Activated effector memory CD4-positive, alpha-beta T cell treated with anti-CD3 and anti-CD28 coated beads, Interleukin-2, amount 50 U/mL, for 16 hours (primary cell): ENCODE measurements around the gene SRGAP1.
"Not testable (repeated sequence)": the region's sequence is repeated elsewhere in the genome, so short reads cannot be mapped to it uniquely, and the experiment has no call there.

ENCODE experiments used
- DNase-seq: peaks from one replicate; pipeline ENCODE4 v3.0.0-alpha.2; 2020

SRGAP1 gene

DNA sequence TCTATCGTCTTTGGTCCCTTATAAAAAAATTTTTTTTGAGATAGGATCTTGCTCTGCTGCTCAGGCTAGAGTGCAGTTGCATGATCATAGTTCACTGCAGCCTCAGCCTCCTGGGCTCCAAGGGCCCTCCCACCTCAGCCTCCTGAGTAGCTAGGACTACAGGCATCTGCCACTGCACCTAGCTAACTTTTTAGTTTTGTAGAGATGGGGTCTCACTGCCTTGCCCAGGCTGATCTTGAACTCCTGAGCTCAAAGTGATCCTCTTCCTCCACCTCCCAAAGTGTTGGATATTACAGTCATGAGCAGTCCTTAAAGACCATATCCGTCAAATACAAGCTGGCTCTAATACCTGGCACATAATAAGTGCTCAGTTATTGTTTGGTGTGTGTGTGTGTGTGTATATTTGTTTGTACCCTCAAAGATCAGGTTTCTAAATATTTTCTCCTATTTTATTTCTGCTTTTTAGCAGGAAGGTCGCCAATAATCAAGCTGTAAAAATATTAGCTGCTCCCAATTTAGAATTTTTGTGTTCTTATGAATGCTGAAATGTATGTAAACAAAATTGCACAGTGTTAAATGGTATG is 30.5 kb downstream of the SRGAP1 start:
- no peak for DNase-seq

DNA sequence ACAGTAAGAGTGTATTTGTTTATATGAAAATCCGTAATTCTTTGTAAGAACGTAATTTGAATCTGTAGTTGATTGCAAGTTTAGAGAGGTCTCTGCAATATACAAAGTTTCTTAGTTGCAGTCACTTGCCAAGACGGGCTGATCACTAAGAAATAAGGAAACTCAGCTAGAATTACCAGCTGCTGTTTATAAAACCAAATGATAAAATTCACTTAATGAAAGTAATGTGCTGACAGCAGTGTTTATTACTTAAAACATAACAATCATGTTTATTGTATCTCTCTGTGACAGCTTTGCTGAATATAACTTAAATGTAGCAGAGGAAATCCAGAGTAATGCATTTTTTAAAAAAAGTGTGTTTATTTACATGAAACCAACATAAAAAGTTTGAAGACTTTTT is 31.2 kb downstream of the SRGAP1 start:
- DNase-seq, result no peak

DNA sequence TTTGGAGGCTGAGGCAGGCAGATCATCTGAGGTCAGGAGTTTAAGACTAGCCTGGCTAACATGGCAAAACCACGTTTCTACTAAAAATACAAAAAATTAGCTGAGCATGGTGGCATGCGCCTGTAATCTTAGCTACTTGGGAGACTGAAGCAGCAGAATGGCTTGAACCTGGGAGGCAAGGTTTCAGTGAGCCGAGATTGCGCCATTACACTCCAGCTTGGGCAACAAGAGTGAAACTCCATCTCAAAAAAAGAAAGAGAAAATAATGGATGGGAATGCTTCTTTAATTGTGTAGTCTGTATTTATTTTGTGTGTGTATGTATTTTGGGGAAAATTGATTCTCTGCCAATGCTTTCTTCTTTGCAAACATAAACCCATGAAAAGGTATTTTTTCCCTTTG is 32.5 kb downstream of the SRGAP1 start:
- no peak for DNase-seq

DNA sequence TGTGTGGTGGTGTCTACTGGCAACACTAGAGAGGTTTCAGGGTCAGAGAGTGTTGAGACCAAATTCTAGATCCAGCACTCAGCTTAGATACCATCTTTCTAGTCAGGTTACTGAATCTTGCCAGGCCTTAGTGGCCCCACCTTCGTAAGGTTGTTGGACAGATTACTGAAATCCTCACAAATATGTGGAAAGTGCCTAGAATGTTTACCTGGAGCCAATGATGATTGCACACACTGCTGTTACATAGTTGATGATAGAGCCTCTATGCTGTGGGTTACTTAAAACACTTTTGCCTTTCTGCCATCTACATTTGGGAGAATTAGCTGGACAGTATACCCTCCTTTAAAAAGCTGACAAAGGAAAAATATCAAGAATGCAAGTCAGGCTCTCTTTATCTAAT is 33.2 kb downstream of the SRGAP1 start:
- DNase-seq, result no peak

DNA sequence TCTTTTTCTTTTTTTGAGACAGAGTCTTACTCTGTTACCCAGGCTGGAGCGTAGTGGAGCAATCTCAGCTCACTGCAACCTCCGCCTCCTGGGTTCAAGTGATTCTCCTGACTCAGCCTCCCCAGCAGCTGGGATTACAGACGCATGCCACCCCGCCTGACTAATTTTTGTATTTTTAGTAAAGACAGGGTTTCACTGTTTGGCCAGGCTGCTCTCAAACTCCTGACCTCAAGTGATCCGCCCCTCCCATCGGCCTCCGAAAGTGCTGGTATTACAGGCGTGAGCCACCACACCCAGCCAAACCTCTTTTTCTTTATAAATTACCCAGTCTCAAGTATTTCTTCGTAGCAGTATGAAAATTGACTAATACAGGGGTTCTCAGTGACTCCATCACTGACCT is 35.7 kb downstream of the SRGAP1 start:
- DNase-seq, result not testable (repeated sequence)

DNA sequence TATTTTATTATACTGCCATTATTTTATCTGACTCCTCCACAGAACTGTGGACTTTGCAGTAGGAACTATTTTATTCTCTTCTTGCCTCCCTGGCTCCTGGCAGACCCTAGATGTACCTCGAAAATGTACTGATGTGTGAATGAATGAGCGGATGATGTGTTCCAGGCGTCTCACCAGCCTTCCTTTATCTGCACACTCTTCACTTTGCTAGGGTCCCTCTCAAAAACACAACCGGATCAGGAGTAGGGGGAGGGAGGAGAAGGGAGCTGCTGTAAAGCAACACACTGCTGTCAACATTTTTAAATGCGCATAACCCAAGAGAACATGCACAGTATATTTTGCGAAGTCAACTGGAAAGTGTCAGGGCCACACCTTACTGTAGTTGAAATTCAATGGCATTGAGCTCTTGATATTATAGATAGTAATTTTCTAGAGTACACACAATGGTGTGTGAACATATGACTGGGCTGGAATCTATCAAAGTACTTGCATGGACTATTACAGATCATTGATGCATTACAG is 36.3 kb downstream of the SRGAP1 start:
- DNase-seq, result no peak

DNA sequence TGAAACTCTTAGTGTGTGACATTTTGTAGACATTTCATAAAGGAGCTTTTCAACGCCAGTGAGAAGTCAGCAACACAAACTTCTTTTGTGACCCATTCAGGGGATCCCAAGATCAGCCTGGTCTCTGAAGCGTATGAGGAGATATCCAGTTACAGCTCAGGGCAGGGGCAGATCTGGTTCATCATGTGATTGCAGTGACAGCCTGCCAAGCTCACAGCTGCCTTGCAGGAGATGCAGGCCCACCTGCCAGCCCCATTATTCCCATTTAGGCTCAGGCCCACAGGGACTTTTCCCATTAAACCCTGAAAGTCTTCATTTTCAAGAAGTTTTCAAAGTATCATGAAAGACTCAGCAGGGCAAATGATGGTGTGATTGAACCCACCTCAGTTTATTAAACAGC is 38.3 kb downstream of the SRGAP1 start:
- DNase-seq, result no peak

DNA sequence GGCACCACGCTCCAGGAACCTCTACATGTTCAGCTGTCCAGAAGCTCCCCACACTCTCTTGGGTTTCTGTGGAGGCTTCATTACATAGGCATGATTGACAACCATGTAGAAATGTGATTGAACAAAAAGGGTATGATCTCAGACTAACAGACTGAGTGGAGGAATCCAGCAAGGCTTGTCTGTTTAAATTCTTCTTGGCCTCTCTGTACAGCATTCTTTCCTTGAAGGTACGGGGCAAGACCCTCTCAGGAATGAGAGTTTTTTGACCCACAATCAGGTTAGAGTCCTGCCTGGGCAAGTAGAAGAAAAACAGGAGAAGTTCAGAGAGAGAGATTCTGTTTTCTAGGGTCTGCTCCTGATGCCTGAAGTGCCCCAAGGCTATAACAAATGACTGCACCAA is 40.9 kb downstream of the SRGAP1 start:
- DNase-seq, result no peak

DNA sequence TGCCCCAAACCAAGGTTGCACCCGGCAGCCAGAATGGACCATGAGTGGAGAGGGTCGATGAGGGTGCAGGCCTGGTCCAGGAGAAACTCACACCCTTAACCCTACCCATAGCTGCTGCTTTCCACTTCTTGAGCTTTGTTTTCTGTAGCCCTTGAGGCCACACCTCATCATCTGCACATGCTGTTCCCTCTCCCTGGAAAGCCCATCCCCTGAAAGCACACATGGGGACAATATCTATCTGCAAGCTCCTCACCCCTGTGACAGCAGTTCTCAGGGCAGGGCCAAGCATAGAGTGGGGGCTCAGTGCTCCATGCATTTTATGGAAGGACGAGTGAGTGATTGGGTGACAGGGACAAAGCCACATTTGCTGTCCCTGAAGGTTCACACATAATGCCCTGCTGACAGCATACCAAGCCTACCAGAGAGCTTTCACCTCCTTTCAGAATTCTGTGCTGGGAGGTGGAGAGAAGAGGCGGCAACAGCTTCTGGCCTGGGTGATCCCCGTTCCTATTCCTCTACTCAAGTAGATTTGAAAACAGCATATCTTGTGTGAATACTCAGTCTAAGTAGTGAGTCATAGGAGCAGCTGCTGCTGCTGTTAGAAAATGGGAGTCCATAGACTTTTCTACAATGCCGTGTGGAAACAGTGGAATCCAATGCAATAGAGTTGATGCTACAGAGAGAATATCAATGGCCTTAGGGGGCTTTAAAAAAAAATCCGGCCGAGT is 44.6 kb downstream of the SRGAP1 start:
- DNase-seq, result no peak

DNA sequence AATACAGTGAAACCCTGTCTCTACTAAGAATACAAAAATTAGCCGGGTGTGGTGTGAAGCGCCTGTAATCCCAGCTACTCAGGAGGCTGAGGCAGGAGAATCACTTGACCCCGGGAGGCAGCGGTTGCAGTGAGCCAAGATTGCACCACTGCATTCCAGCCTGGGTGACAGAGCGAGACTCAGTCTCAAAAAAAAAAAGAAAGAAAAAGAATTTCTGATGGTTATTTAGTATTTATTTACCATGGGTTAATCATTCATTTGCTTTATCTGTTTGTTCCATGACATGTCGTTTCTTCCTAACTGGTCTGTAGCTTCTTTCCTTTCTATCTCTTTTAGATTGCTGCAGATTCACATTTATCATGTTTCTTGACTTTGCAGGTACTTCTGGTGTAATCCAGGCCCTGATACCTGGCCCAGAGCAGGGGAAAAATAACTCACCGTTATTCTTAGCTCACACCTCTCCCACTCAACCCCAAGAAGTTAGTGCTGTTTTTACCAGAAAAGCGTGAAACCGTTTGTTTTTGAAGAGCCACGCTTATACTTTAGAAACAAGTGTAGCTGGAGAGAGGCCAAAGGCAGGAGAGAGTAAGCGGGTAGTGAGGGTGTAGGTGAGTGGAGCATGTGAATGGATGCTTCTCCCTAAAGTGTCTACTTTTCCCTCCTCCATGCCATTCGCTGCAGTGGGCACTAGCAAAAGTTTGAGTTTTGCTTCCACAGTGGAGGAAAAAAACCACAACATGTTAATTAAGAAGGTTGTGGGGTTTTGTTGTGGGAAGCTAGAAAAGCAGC is 45.4 kb downstream of the SRGAP1 start:
- no peak for DNase-seq

DNA sequence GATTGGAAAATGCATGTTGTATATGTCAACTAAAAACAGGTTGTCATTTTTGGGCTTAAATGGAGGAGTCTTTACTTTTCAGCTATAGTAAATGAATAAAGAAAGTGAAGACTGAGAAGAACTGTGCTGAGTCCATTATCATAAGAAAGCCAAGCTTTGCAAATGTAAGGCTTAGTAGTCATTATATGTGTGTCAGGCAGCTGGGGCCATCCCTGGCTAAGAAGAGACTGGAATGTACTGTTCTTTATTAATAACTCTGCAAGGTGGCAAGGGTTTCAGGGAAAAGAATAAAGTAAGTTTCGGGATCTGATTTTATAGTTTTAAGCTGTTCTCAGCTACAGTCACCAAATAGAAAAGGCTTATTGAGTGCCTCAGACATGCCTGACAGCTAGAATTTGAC is 48.7 kb downstream of the SRGAP1 start:
- DNase-seq, result no peak

DNA sequence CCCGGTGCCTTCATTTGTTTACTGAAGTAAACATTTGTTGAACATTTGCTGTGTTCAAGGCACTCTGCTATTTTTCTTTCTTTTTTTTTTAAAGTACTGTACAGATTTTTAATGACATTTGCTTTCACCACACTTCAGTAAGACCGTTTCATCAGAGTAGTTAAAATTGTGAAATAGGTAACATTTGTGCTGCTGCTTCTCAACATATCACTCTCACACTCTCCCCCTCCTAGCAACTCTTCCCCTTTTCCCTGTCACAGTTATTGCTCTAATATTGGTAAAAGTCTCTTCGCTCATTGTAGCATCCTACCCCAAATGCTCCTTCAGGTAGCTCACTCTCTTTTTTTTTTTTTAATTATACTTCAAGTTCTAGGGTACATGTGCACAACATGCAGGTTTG is 49.6 kb downstream of the SRGAP1 start:
- DNase-seq, result no peak

DNA sequence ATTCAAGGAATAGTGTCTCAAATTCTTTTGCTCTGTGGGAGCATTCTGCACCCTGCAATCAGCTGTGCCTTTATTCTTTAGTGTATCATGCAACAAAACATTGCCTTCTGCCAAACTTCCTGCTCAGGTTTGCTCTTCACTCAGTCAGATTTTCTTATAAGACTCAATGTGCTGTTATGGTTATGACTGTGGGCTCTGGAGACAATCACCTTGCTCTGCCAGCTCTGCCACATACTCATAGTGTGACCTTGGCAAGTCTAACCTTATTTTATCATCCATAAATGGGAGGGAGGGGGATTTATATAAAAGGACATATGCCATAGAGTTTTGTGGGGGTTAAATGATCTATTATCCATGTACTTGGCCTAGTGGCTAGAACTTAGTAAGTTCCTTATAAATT is 51.3 kb downstream of the SRGAP1 start:
- DNase-seq, result no peak

DNA sequence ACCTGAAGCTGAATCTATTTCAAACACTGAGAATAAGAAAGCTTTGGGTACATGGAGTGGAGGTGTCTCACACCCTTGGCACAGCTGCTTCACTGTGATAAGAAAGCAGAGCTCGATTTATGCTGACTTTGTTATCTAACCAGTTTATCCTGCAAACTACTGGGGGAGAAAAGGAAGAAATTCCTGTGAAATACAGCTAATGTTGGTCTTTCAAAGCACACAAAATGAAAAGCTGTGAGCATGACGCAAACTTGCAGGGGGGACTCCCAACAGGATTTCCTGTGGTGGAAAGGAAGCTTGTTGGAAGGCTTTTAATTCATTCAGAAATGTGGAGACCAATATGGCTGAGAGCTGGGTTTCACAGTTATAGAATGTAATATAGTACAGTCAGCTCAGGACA is 53.4 kb downstream of the SRGAP1 start:
- DNase-seq, result no peak

DNA sequence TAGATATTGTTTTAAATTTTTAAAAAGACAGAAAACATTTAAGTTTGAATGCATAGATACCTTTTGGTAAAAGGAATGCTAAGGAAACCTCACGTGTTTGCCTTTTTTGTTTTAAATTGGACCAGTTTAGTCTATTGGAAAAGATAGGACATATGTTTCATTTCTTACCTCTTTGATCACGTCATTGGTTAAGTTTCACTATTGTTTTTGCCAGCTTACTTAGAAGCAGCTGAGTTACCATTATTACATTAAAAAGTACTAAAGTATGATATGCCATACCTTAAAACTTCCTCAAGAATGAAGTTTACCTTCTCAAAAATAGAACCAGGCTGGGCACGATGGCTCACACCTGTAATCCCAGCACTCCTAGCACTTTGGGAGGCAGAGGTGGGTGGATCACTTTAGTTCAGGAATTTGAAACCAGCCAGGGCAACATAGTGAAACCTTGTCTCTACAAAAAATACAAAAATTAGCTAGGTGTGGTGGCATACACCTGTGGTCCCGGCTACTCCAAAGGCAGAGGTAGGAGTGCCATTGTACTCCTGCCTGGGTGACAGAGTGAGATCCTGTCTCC is 54.4 kb downstream of the SRGAP1 start:
- DNase-seq, result no peak

DNA sequence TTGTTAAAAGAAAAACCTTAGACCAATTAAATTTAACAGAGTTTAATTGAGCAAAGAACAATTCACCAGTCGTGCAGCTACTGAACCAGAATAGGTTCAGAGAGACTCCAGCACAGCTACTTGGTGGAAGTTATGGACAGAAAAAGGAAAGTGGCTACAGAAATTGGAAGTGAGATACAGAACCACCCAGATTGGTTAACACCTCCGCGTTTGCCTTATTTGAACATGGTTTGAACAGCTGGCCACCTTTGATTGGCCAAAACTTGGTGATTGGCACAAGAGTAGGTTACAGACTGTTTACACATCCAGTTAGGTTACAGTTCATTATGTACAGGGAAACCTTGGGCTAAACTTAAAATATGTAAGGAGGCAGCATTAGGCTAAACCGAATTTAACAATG is 54.9 kb downstream of the SRGAP1 start:
- DNase-seq, result no peak

DNA sequence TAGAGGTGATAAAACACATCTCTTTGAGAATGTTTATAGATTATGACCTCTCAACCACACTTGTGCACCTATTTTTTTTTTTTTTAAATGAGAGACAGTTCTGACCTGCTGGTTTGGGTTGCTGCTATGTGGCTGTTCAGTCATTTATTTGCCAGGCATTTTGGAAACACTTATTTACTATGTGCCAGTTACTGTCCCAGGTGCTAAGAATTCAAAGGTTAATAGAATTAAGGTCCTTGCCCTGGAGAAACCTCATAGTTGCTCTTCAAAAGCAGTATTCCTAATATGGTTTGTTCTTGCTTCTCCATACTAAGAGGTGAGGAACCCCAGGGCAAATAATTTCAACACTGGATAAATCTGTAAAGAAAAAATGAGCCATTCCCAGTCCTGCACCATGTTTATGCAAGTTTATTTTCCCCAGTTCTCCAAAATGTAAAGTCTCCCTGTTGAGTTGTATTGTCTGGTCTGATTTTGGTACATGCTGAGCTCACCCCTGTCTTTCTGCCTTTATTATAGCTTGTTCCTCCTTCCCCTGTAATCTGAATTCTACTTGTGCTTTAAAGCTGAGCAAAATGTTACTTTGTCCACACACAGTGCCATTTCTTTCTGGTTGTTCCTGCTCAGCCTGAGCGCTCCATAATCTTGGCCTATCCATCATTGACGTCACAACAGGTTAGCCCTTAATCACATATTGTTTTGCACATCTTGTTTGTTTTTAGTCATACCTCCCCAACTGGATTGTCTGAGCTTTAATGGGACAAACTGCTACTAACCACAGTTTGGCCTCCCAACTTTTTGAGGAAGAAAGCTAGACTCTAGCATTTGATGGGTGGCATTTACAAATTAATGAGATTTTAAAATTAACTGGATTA is 56.7 kb downstream of the SRGAP1 start:
- DNase-seq, result no peak

DNA sequence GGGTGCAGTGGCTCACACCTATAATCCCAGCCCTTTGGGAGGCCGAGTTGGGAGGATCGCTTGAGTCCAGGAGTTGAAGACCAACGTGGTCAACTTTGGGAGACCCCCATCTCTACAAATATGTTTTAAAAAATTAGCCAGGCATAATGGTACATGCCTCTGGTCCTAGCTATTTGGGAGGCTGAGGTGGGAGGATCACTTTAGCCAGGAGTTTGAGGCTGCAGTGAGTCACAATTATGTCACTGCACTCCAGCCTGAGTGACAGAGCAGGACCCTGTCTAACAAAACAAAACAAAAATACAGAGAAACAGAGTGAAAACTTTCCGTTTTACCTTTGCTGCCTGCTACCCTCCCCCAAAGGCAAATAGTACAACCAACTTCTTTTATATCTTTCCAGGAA is 60.2 kb downstream of the SRGAP1 start:
- DNase-seq, result no peak

DNA sequence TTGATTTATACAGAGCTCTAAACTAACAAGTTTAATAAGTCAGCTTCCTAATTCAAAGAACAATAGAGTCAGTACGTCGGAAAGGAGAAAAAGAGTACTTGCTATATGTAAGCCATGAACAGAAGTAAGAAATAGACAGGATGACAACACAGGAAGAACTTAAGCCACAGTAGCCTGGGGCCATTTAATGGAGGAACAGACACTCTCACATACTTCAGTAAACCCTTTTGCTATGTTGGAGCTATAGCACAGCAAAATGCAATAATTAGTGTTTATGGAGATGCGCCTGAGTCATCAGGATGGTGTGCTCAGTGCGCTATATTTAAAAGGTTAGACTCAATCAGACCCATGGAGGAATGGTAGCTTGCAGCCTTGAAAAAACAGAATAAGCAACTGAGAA is 61.0 kb downstream of the SRGAP1 start:
- no peak for DNase-seq

DNA sequence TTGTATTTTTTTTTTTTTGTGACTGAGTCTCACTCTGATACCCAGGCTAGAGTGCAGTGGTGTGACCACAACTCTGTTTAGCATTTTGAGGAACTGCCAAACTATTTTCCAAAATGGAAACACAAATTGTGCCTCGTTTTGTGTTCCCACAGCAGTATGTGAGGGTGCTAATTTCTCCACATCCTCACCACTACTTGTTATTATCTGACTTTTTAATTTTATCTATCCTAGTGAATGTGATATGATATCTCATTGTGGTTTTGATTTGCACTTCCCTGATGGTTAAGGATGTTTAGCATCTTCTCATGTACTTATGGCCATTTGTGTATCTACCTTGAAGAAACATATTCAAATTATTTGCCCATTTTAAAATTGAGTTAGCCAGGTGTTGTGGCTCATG is 62.4 kb downstream of the SRGAP1 start:
- no peak for DNase-seq

DNA sequence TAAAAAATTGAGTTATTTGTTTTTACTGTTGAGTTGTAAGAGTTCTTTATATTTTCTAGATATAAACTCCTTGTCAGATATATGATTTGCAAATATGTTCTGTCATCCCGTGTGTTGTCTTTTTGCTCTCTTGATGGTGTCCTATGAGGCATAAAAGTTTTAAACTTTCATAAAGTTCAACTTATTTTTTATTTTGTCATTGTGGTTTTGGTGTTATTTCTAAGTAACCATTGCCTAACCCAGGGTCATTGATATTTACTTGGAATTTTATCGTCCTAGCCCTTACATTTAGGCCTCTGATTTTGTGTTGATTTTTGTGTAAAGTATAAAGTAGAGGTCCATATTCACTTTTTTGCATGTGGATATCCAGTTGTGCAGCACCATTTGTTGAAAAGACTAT is 63.1 kb downstream of the SRGAP1 start:
- no peak for DNase-seq

DNA sequence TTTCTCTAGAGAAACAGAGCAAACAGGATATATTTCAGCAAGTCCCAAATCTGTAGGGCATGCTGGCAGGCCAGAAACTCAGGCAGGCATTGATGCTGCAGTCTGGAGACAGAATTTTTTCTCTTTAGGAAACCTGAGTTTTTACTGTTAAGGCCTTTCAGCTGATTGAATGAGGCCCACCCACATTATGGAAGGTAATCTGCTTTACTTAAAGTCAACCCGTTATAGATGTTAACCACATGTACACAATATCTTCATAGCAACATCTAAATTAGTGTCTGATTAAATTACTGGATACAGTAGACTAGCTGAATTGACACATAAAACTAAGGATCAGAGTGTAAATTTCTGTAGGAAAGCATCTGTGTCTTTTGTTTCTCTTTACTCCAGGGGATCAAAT is 65.2 kb downstream of the SRGAP1 start:
- no peak for DNase-seq

DNA sequence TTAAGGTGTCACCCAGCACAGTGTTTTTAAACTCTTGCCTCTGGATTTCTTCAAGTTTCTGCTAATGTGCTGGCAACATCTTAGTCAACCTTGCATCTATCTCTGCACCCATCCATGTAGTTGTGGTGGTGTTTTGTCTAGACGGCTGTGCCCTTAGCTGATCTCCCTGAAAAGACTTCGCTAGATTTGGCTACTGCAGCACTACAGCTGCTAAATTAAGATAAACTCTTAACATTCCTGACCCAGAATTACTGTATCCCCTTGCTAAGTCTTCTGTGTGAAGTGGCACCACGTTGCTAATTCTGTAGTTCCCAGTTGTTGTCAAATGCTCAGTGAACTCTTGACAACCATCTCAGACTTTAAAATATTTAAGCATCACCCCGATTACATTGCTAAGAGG is 66.8 kb downstream of the SRGAP1 start:
- DNase-seq, result no peak
